ENCODE data around the gene DDB1.
"Not testable (repeated sequence)": the region's sequence is repeated elsewhere in the genome, so short reads cannot be mapped to it uniquely, and the experiment has no call there.

DDB1 gene

DNA sequence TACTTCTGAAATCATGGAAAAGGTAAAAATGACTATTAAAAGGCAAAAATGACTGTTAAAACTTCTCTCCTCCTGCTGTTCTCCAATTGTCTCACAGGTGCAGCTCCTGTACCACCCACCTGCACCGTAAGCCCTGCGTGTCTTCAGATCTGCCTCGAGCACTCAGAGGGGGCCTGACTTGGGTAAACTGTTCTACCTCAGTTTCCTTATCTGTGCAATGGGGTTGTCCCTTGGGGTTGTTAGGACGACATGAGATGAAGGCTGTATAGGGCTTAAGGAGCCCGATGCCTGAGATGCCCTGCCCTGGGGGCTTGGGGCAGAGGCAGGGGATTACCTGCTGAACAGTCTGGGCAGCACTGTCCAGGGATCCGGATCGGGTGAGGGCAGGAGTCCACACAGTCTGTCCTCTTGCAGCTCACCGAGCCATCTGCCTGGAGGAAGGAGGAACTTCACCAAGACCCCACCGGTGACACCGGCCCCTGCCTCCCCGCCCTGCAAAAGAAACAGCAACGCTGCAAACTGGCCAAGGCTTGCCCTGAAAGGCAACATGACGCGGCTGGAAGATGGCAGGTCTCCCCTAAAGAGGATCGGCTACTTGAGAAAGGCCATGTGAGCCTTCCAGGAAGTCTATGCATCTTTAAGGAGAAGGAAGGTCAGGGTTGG is 64.2 kb downstream of the DDB1 start:
- DNase-seq (ENCODE audit: low read depth) = no peak

DNA sequence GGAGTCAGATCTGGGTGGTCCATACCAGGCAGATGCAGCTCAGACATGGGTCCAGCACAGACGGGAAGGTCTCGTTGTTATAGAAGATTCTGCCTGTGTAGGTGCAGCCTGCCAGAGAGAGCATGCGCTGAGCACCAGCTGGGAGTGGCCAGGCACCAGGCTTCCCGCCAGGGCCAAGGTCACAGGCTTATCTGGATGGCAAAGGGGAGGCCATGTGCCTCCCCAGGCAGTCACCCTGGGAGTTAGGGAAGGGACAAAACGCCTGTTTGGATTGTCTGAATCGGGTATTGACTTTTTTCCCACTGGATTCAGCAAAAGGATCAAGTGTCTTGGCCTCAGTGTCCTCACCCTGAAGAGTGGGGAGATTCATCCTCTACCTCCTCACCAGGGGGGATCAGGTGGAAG is 65.5 kb downstream of the DDB1 start:
- DNase-seq (ENCODE audit: low read depth) = no peak

DNA sequence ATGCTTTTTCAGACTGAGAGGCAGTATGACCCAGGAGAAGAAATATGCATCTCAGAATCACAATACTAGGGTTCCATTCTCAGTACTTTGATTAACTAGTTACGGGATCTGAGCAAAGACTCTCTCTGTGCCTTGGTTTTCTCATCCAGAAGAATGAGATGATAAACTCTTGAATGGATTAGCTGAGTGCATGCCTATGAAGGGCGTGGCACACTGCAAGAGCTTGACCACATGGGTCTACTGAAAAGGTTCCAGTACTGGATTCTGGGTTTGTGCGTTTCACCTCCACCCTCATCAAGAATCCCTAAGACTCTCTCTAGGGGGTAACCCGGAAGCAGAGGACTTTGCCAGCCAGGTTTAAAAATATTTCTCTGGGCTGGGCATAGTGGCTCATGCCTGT is 66.3 kb downstream of the DDB1 start:
- DNase-seq (ENCODE audit: low read depth) = no peak

DNA sequence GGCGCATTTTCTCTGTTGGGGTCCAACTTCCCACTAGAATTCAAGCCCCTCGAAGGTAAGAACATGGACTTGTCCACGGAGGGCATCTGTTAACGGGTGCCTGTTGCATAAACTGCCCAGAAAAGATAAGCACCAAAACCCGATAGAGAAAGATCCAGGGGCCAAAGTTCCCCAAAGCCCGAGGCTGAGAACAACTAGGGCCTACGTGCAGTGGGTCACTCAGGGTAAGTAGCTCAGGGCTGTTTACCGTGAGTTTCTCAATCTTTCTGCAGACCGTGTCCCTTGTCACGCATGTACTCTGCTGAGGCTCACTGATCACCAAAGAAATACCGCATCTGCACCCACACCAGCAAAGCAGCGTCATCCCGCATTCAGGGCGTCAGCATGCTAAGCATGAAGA is 67.5 kb downstream of the DDB1 start:
- DNase-seq (ENCODE audit: low read depth) = no peak

DNA sequence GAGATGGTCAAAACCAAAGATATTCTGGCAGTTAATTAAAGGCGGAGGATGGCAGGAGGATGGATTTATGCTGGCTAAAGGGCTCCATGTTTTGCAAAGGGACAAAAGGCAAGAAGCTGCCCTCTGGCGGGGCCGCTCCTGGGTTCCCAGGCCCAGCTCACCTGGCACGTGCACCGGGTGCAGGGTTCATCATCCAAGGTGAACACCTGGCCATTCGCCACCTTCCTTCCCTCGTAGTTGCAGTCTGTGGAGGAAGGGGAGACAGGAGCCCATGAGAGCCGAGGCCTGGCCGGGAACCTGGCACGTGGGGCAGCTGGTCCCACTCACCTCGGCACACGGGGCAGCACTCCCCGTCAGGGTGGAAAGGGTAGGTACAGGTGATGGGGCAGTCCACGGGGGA is 68.1 kb downstream of the DDB1 start:
- DNase-seq (ENCODE audit: low read depth) = no peak

DNA sequence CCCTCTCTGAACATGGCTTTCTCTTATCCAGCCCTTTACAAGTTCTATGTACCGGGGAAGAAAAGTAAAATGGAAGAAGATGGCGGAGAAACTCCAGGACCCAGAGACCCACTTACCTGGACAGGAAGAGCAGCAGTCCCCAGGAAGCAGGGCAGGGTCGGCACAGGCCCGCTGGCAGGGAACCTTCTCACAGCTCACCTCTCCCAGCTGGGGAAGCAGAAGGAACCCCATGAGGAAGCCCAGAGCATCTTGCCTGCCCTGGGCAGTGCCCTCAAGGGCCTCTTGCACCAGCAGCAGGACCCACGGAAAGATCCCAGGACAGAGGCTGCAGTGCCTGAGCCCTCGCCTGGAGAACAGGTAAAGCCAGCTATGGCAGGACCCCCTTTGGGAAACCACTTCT is 68.5 kb downstream of the DDB1 start:
- no peak for DNase-seq (ENCODE audit: low read depth)

DNA sequence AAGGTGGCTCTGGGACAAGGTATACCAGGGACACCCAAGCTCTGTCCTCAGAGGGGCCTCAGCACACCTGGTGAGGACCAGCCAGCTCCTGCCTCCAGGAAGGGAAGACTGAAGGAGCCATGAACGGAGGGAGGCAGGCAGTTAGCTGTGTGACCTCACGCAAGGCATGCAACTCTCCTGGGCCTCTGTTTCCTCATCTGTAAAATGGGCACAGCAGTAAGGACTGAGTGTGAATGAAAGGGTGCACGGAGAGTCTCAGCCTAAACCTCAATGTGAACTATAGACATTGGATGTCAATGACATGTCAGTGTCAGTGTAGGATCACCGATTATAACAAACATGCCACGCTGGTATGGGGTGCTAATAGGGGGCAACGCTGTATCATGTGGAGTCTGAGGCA is 73.5 kb downstream of the DDB1 start:
- DNase-seq (ENCODE audit: low read depth) = no peak

DNA sequence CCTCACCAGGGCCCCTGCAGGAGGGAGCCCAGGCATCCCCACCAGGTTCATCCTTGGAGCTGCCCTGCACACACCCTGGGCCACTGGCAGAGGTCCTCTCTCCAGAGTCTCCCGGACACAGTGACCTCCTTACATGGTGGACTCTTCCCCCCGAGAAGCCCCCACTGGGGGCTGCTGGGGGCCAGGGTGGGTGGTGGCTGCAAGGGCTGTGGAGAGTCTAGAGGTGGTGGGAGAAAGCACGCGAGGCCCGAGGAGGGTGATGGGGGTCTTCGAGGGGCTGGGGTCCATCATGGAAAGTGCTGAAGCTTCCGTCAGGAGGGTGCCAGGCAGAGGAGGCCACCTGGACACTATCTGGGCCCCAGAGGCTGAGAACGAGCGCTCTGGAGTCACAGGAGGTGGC is 74.4 kb downstream of the DDB1 start:
- DNase-seq (ENCODE audit: low read depth) = no peak

DNA sequence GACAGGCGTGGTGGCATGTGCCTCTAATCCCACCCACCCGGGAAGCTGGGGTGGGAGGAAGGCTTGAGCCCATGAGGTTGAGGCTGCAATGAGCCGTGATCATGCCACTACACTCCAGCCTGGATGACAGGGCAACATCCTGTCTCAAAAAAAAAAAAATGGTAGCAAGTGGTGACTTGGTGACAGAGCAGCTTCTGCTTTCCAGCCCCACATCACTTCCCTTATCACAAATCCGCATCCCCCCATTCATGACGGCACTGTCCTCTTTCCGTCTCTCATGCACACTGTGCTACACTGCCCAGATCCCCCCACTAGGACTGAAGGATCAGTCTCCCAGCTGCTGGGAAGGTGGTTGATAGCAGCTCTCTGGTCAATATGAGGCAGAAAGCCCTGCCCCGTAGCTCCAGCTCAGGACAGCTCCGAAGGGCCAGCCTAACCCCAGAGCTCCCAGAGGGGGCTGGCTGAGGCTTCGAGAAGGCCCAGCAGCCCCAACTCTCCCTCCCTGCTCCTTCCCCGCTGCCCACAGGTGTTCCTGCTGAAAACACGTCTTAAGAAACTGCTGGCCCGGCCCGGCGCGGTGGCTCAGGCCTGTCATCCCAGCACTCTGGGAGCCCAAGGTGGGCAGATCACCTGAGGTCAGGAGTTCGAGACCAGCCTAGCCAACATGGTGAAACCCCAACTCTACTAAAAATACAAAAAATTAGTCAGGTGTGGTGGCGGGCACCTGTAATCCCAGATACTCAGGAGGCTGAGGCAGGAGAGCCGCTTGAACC is 76.0 kb downstream of the DDB1 start:
- no peak for DNase-seq (ENCODE audit: low read depth)

DNA sequence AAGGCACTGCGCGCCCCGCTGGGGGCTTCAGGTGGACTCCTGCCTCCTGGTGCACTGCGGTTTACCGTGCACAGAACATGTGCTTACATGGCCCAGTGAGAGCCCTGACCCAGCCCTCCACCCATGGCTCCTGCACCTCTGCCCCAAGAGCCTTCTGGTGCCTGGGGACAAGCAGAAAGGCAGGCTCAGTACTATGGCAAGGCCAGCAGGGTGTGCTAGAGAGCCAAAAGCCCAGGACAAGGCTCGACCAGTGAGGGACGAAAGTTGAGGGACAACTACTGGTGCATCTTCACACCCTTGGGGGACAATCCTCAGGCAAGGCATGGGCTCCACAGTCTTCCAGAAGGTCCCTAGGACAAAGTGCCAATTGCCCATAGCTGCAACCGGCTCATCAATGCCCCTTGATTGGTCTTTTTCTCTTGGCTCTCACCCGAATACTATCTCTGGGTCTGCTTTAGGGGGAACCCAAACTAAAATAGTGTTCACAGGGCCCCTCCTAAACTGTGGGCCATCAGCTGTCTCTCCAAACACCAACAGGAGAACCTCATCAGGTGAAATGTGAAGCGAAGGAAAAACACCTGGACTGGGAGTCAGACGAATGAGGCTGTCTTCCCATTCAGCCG is 78.4 kb downstream of the DDB1 start:
- peak; percentile 23 for DNase-seq (ENCODE audit: low read depth)

DNA sequence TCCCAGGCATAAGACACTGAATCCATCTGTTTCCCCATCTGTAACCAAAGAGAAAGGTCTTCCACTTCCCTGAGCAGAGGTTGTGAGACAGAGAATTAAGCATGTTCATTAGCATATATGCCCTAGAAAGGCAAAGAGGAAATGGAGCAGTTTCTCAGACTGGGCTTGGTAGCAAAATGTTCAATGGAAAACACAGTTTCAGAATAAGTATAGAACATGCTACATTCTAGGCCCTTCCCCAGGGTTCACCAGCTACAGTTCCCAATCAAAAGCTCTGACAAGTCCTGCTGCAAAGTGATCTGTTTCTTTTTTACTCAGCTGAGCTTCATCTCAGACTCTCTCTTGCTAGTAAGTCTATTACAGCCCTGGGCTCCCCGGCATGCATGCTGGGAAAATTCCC is 80.6 kb downstream of the DDB1 start:
- DNase-seq (ENCODE audit: low read depth) = not testable (repeated sequence)

DNA sequence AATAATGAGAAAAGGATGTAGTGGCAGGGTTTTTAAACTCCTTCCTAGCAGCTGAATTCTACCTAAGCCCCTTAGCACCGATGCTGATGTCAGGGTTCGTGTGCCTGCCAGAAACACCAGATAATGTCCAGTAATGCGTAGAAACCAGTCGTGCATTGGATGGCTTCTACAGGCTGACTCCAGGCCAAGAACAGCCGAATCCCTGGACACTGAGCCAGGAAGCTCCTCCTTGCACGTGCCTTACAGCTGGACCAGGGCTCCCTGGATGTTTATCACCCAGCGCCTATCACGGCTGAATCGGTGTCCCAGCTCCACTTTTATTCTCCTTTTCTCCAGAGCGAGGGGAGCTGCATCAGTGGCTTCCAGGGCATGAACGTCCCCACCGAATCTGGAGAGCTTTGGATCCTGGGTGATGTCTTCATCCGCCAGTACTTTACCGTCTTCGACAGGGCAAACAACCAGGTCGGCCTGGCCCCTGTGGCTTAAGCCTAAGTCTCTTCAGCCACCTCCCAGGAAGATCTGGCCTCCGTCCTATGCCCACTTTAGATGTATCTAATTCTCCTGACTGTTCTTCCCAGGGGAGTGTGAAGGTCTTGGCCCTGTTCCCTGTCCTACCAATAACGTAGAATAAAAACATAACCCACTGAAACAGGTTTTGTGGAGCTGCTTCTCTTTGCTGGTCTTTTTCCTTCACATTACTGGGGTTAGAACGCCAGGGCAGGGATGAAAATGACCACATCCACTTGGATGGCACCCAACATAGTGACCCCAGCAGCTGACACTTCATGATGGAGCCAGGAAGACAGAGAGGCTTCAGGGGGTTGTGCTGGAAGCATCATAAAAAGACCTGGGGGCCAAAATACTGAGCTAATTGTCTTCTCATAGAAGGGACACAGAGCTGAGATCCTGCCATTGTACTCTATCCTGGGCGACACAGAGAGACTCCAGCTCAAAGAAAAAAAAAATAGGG is 81.8 kb downstream of the DDB1 start:
- DNase-seq (ENCODE audit: low read depth) = not testable (repeated sequence)

Measured in activated T-helper 1 cell treated with Interleukin-2 at 50 U/mL for 16 hours (primary cell).